Esophagus squamous epithelium (tissue), 4 donors: Measurements from ENCODE around the gene TEKT2.

Experiments used
- CTCF ChIP-seq, 6 experiments: fragments of 450-650 bp in 4 of 6; fragments of 200-600 bp in 2 of 6; sonication (generic) in 2 of 6; IDR thresholded peaks; one replicate each; pipeline ENCODE4 v1.5.1; 2016 to 2019; ENCODE audit warnings: antibody characterized with exemption in 6 of 6, mild to moderate bottlenecking in 4 of 6, moderate library complexity in 4 of 6
- POLR2A ChIP-seq, 4 donors: fragments of 450-650 bp; IDR thresholded peaks; one replicate each; pipeline ENCODE4 v1.6.1; 2017; ENCODE audit warnings: antibody characterized with exemption in 4 of 4, mild to moderate bottlenecking in 4 of 4, moderate library complexity in 3 of 4

GRCh38 chr1:36095760-36096405 is 12.0 kb downstream of the TEKT2 start:
- TF ChIP-seq CTCF (IDR thresholded peaks at IDR 0.05): no peak
- no peak for TF ChIP-seq POLR2A (IDR thresholded peaks at IDR 0.05)
